ENCODE results near the gene BCL11A. TPM values are rescaled to one million over a fixed set of nuclear protein-coding genes. Genes with fewer than 3 reads are reported as not detected.

BCL11A gene
- total and polyA plus RNA-seq, 4 donors = 0.97 to 4.4 (median 2.0) TPM; not detected in 1

GRCh38 chr2:60528281-60529020 lies 25.0 kb downstream of the BCL11A start:
- Histone ChIP-seq H3K27me3 (ENCODE audit: control insufficient read depth in 1 of 2, insufficient read depth in 2 of 2, low read length in 1 of 2) (peaks cover 0 to 1% of the 10 kb centered on the region in 2 donors), H3K9me3 (ENCODE audit: control insufficient read depth, low read length) (no peaks in the 10 kb centered on the region), H3K36me3 (ENCODE audit: control insufficient read depth in 1 of 2, insufficient read depth in 2 of 2, low read length in 1 of 2) (no peaks in the 10 kb centered on the region), H3K4me1 (ENCODE audit: control insufficient read depth in 1 of 2, insufficient read depth in 2 of 2, low read length in 2 of 2) (no peaks in the 10 kb centered on the region), H3K27ac (ENCODE audit: low read depth in 1 of 2, low read length in 2 of 2) (no peak overlapping the region), H3K4me3 (ENCODE audit: low read length in 2 of 2) (no peak overlapping the region)
- DNase-seq (no peak), ATAC-seq (ENCODE audit: low FRiP score) (no peak)
- 78 to 83% methylated on average over 9 of the region's 9 CpGs for WGBS, 2 donors
- intact Hi-C loops (cut with DNase I) = no loop called here

GRCh38 chr2:60527762-60528161 lies 25.7 kb downstream of the BCL11A start:
- intact Hi-C loops (cut with DNase I) = no loop called here
- no peaks in the 10 kb centered on the region for H3K4me1 ChIP-seq (ENCODE audit: control insufficient read depth in 1 of 2, insufficient read depth in 2 of 2, low read length in 2 of 2)
- DNase-seq (no peak), ATAC-seq (ENCODE audit: low FRiP score) (no peak)
- no peaks in the 10 kb centered on the region for H3K9me3 ChIP-seq (ENCODE audit: control insufficient read depth, low read length)
- H3K4me3 ChIP-seq (ENCODE audit: low read length in 2 of 2) = no peak overlapping the region
- H3K27me3 ChIP-seq (ENCODE audit: control insufficient read depth in 1 of 2, insufficient read depth in 2 of 2, low read length in 1 of 2) = peaks cover 0 to 1% of the 10 kb centered on the region in 2 donors
- H3K27ac ChIP-seq (ENCODE audit: low read depth in 1 of 2, low read length in 2 of 2) = no peak overlapping the region
- 80 to 81% methylated on average over 8 of the region's 8 CpGs for WGBS, 2 donors
- H3K36me3 ChIP-seq (ENCODE audit: control insufficient read depth in 1 of 2, insufficient read depth in 2 of 2, low read length in 1 of 2) = no peaks in the 10 kb centered on the region

- Histone ChIP-seq H3K4me1 (ENCODE audit: control insufficient read depth in 1 of 2, insufficient read depth in 2 of 2, low read length in 2 of 2) (no peaks in the 10 kb centered on the region), H3K36me3 (ENCODE audit: control insufficient read depth in 1 of 2, insufficient read depth in 2 of 2, low read length in 1 of 2) (no peaks in the 10 kb centered on the region), H3K27ac (ENCODE audit: low read depth in 1 of 2, low read length in 2 of 2) (no peak overlapping the region), H3K27me3 (ENCODE audit: control insufficient read depth in 1 of 2, insufficient read depth in 2 of 2, low read length in 1 of 2) (no peaks in the 10 kb centered on the region), H3K9me3 (ENCODE audit: control insufficient read depth, low read length) (no peaks in the 10 kb centered on the region), H3K4me3 (ENCODE audit: low read length in 2 of 2) (no peak overlapping the region)
- DNase-seq (no peak), ATAC-seq (ENCODE audit: low FRiP score) (no peak)
- WGBS, 2 donors = 84 to 86% methylated on average over 9 of the region's 9 CpGs
- intact Hi-C loops (cut with DNase I) = no loop called here
These were observed 26.8 kb downstream of the BCL11A start for GRCh38 chr2:60526623-60527022.

- 56 to 58% methylated on average over 1 of the region's 1 CpG for WGBS, 2 donors
- H3K9me3 ChIP-seq (ENCODE audit: control insufficient read depth, low read length) = no peaks in the 10 kb centered on the region
- H3K27me3 ChIP-seq (ENCODE audit: control insufficient read depth in 1 of 2, insufficient read depth in 2 of 2, low read length in 1 of 2) = no peaks in the 10 kb centered on the region
- intact Hi-C loops (cut with DNase I) = no loop called here
- H3K27ac ChIP-seq (ENCODE audit: low read depth in 1 of 2, low read length in 2 of 2) = no peak overlapping the region
- H3K4me1 ChIP-seq (ENCODE audit: control insufficient read depth in 1 of 2, insufficient read depth in 2 of 2, low read length in 2 of 2) = no peaks in the 10 kb centered on the region
- H3K36me3 ChIP-seq (ENCODE audit: control insufficient read depth in 1 of 2, insufficient read depth in 2 of 2, low read length in 1 of 2) = no peaks in the 10 kb centered on the region
- no peak for DNase-seq
- no peak for ATAC-seq (ENCODE audit: low FRiP score)
- no peak overlapping the region for H3K4me3 ChIP-seq (ENCODE audit: low read length in 2 of 2)
These were observed 27.6 kb downstream of the BCL11A start for GRCh38 chr2:60525899-60526298.

- ATAC-seq (ENCODE audit: low FRiP score) (no peak), DNase-seq (no peak)
- intact Hi-C loops (cut with DNase I) = no loop called here
- no peaks in the 10 kb centered on the region for H3K9me3 ChIP-seq (ENCODE audit: control insufficient read depth, low read length)
- H3K27ac ChIP-seq (ENCODE audit: low read depth in 1 of 2, low read length in 2 of 2) = no peak overlapping the region
- H3K27me3 ChIP-seq (ENCODE audit: control insufficient read depth in 1 of 2, insufficient read depth in 2 of 2, low read length in 1 of 2) = no peaks in the 10 kb centered on the region
- H3K4me1 ChIP-seq (ENCODE audit: control insufficient read depth in 1 of 2, insufficient read depth in 2 of 2, low read length in 2 of 2) = no peaks in the 10 kb centered on the region
- H3K4me3 ChIP-seq (ENCODE audit: low read length in 2 of 2) = no peak overlapping the region
- WGBS, 2 donors = 82 to 83% methylated on average over 4 of the region's 4 CpGs
- H3K36me3 ChIP-seq (ENCODE audit: control insufficient read depth in 1 of 2, insufficient read depth in 2 of 2, low read length in 1 of 2) = no peaks in the 10 kb centered on the region
These were observed 28.6 kb downstream of the BCL11A start for GRCh38 chr2:60524874-60525273.

- intact Hi-C loops (cut with DNase I) = no loop called here
- 92% methylated on average over 6 of the region's 6 CpGs for WGBS, 2 donors
These were observed 29.5 kb downstream of the BCL11A start for GRCh38 chr2:60523963-60524362.

GRCh38 chr2:60522462-60522861 lies 31.0 kb downstream of the BCL11A start:
- ATAC-seq (ENCODE audit: low FRiP score) (no peak), DNase-seq (no peak)
- no peaks in the 10 kb centered on the region for H3K4me1 ChIP-seq (ENCODE audit: control insufficient read depth in 1 of 2, insufficient read depth in 2 of 2, low read length in 2 of 2)
- H3K27ac ChIP-seq (ENCODE audit: low read depth in 1 of 2, low read length in 2 of 2) = no peak overlapping the region
- H3K4me3 ChIP-seq (ENCODE audit: low read length in 2 of 2) = no peak overlapping the region
- no peaks in the 10 kb centered on the region for H3K36me3 ChIP-seq (ENCODE audit: control insufficient read depth in 1 of 2, insufficient read depth in 2 of 2, low read length in 1 of 2)
- H3K27me3 ChIP-seq (ENCODE audit: control insufficient read depth in 1 of 2, insufficient read depth in 2 of 2, low read length in 1 of 2) = no peaks in the 10 kb centered on the region
- intact Hi-C loops (cut with DNase I) = no loop called here
- 54% methylated on average over 3 of the region's 3 CpGs for WGBS, 2 donors
- H3K9me3 ChIP-seq (ENCODE audit: control insufficient read depth, low read length) = no peaks in the 10 kb centered on the region

More at GRCh38 chr2:60523963-60524362, 29.5 kb downstream of the BCL11A start:
- Histone ChIP-seq H3K36me3 (ENCODE audit: control insufficient read depth in 1 of 2, insufficient read depth in 2 of 2, low read length in 1 of 2) (no peaks in the 10 kb centered on the region), H3K9me3 (ENCODE audit: control insufficient read depth, low read length) (no peaks in the 10 kb centered on the region), H3K4me3 (ENCODE audit: low read length in 2 of 2) (no peak overlapping the region), H3K4me1 (ENCODE audit: control insufficient read depth in 1 of 2, insufficient read depth in 2 of 2, low read length in 2 of 2) (no peaks in the 10 kb centered on the region), H3K27ac (ENCODE audit: low read depth in 1 of 2, low read length in 2 of 2) (no peak overlapping the region), H3K27me3 (ENCODE audit: control insufficient read depth in 1 of 2, insufficient read depth in 2 of 2, low read length in 1 of 2) (no peaks in the 10 kb centered on the region)
- DNase-seq = no peak
- no peak for ATAC-seq (ENCODE audit: low FRiP score)

GRCh38 chr2:60521626-60522025 lies 31.8 kb downstream of the BCL11A start:
- Histone ChIP-seq H3K27ac (ENCODE audit: low read depth in 1 of 2, low read length in 2 of 2) (no peak overlapping the region), H3K9me3 (ENCODE audit: control insufficient read depth, low read length) (no peaks in the 10 kb centered on the region), H3K27me3 (ENCODE audit: control insufficient read depth in 1 of 2, insufficient read depth in 2 of 2, low read length in 1 of 2) (no peaks in the 10 kb centered on the region), H3K4me1 (ENCODE audit: control insufficient read depth in 1 of 2, insufficient read depth in 2 of 2, low read length in 2 of 2) (no peaks in the 10 kb centered on the region), H3K36me3 (ENCODE audit: control insufficient read depth in 1 of 2, insufficient read depth in 2 of 2, low read length in 1 of 2) (no peaks in the 10 kb centered on the region), H3K4me3 (ENCODE audit: low read length in 2 of 2) (no peak overlapping the region)
- DNase-seq (no peak), ATAC-seq (ENCODE audit: low FRiP score) (no peak)
- 87 to 88% methylated on average over 5 of the region's 5 CpGs for WGBS, 2 donors
- intact Hi-C loops (cut with DNase I) = no loop called here

- no peaks in the 10 kb centered on the region for H3K4me1 ChIP-seq (ENCODE audit: control insufficient read depth in 1 of 2, insufficient read depth in 2 of 2, low read length in 2 of 2)
- H3K27ac ChIP-seq (ENCODE audit: low read depth in 1 of 2, low read length in 2 of 2) = no peak overlapping the region
- WGBS, 2 donors = 92 to 93% methylated on average over 9 of the region's 9 CpGs
- no peak overlapping the region for H3K4me3 ChIP-seq (ENCODE audit: low read length in 2 of 2)
- DNase-seq = no peak
- H3K27me3 ChIP-seq (ENCODE audit: control insufficient read depth in 1 of 2, insufficient read depth in 2 of 2, low read length in 1 of 2) = no peaks in the 10 kb centered on the region
- ATAC-seq (ENCODE audit: low FRiP score) = no peak
- no peaks in the 10 kb centered on the region for H3K36me3 ChIP-seq (ENCODE audit: control insufficient read depth in 1 of 2, insufficient read depth in 2 of 2, low read length in 1 of 2)
- intact Hi-C loops (cut with DNase I) = no loop called here
- no peaks in the 10 kb centered on the region for H3K9me3 ChIP-seq (ENCODE audit: control insufficient read depth, low read length)
These were observed 32.4 kb downstream of the BCL11A start for GRCh38 chr2:60520917-60521539.
